ENCODE data around the gene PDE2A. TPM values are rescaled to one million over a fixed set of nuclear protein-coding genes. Genes with fewer than 3 reads are reported as not detected.

Gene PDE2A
- total RNA-seq, 5 donors from 2014 or later (not counting 1 experiment from before 2014, with no cell fraction given) = 1.1 to 6.1 (median 1.7) TPM

GRCh38 chr11:72614381-72614780 is 59.8 kb downstream of the PDE2A start:
- H3K4me1 ChIP-seq (ENCODE audit: control insufficient read depth in 1 of 2, extremely low read depth in 1 of 2, insufficient read depth in 2 of 2, low read length in 2 of 2) = peaks cover 0 to 8% of the 10 kb centered on the region in 2 experiments
- no peak for ATAC-seq (replicated peaks in 1 of 4)
- H3K36me3 ChIP-seq (ENCODE audit: control insufficient read depth in 2 of 2, extremely low read depth in 1 of 2, insufficient read depth in 1 of 2, low read length in 1 of 2) = no peaks in the 10 kb centered on the region
- no peaks in the 10 kb centered on the region for H3K36me3 Mint-ChIP-seq
- no peak overlapping the region for H3K4me3 ChIP-seq (ENCODE audit: control insufficient read depth in 1 of 2, extremely low read depth in 1 of 2, low read length in 1 of 2)
- peaks cover 0 to 64% of the 10 kb centered on the region in 2 experiments for H3K27me3 ChIP-seq (replicated peaks in 1 of 2; ENCODE audit: control insufficient read depth in 2 of 2, extremely low read depth in 1 of 2, insufficient read depth in 2 of 2, low read length in 1 of 2)
- no peak overlapping the region for H3K27ac Mint-ChIP-seq
- DNase-seq = no peak
- peaks cover 0 to 14% (median 3%) of the 10 kb centered on the region in 3 donors for H3K4me1 Mint-ChIP-seq
- no peak overlapping the region for H3K4me3 Mint-ChIP-seq
- H3K27me3 Mint-ChIP-seq = peaks cover 24 to 33% of the 10 kb centered on the region in 2 donors
- ChIA-PET CTCF (no interaction called here), POLR2A (no interaction called here)
- no peaks in the 10 kb centered on the region for H3K9me3 ChIP-seq
- 30% methylated on average over 2 of the region's 6 CpGs for WGBS (ENCODE audit: insufficient coverage)
- no peak overlapping the region for H3K27ac ChIP-seq (ENCODE audit: low read length)
- no peaks in the 10 kb centered on the region for H3K9me3 Mint-ChIP-seq

- Histone ChIP-seq H3K4me1 (ENCODE audit: control insufficient read depth in 1 of 2, extremely low read depth in 1 of 2, insufficient read depth in 2 of 2, low read length in 2 of 2) (peaks cover 0 to 7% of the 10 kb centered on the region in 2 experiments), H3K27me3 (replicated peaks in 1 of 2; ENCODE audit: control insufficient read depth in 2 of 2, extremely low read depth in 1 of 2, insufficient read depth in 2 of 2, low read length in 1 of 2) (peaks cover 0 to 67% of the 10 kb centered on the region in 2 experiments), H3K27ac (ENCODE audit: low read length) (no peak overlapping the region), H3K36me3 (ENCODE audit: control insufficient read depth in 2 of 2, extremely low read depth in 1 of 2, insufficient read depth in 1 of 2, low read length in 1 of 2) (no peaks in the 10 kb centered on the region), H3K9me3 (no peaks in the 10 kb centered on the region), H3K4me3 (ENCODE audit: control insufficient read depth in 1 of 2, extremely low read depth in 1 of 2, low read length in 1 of 2) (no peak overlapping the region)
- ChIA-PET CTCF (no interaction called here), POLR2A (no interaction called here)
- H3K4me3 Mint-ChIP-seq = no peak overlapping the region
- WGBS (ENCODE audit: insufficient coverage) = 52% methylated on average over 3 of the region's 7 CpGs
- DNase-seq (peak in 10 of 35 experiments; percentile 7 to 59 (median 18)), ATAC-seq (replicated peaks in 1 of 4) (peak in 1 of 4 experiments; percentile 44)
- no peaks in the 10 kb centered on the region for H3K9me3 Mint-ChIP-seq
- H3K36me3 Mint-ChIP-seq = no peaks in the 10 kb centered on the region
- peaks cover 24 to 33% of the 10 kb centered on the region in 2 donors for H3K27me3 Mint-ChIP-seq
- peaks cover 0 to 15% (median 3%) of the 10 kb centered on the region in 3 donors for H3K4me1 Mint-ChIP-seq
- H3K27ac Mint-ChIP-seq = no peak overlapping the region
Measured at GRCh38 chr11:72613977-72614376, 60.2 kb downstream of the PDE2A start.

- Mint-ChIP-seq H3K9me3 (no peaks in the 10 kb centered on the region), H3K36me3 (no peaks in the 10 kb centered on the region), H3K4me3 (no peak overlapping the region), H3K27ac (no peak overlapping the region), H3K27me3 (peaks cover 24 to 33% of the 10 kb centered on the region in 2 donors), H3K4me1 (peaks cover 0 to 15% (median 3%) of the 10 kb centered on the region in 3 donors)
- peaks cover 0 to 7% of the 10 kb centered on the region in 2 experiments for H3K4me1 ChIP-seq (ENCODE audit: control insufficient read depth in 1 of 2, extremely low read depth in 1 of 2, insufficient read depth in 2 of 2, low read length in 2 of 2)
- H3K36me3 ChIP-seq (ENCODE audit: control insufficient read depth in 2 of 2, extremely low read depth in 1 of 2, insufficient read depth in 1 of 2, low read length in 1 of 2) = no peaks in the 10 kb centered on the region
- ATAC-seq (replicated peaks in 1 of 4) (no peak), DNase-seq (no peak)
- no peak overlapping the region for H3K27ac ChIP-seq (ENCODE audit: low read length)
- POLR2A ChIA-PET = no interaction called here
- H3K9me3 ChIP-seq = no peaks in the 10 kb centered on the region
- CTCF ChIA-PET = no interaction called here
- WGBS (ENCODE audit: insufficient coverage) = 76% methylated on average over 9 of the region's 10 CpGs
- H3K4me3 ChIP-seq (ENCODE audit: control insufficient read depth in 1 of 2, extremely low read depth in 1 of 2, low read length in 1 of 2) = no peak overlapping the region
- H3K27me3 ChIP-seq (replicated peaks in 1 of 2; ENCODE audit: control insufficient read depth in 2 of 2, extremely low read depth in 1 of 2, insufficient read depth in 2 of 2, low read length in 1 of 2) = peaks cover 0 to 64% of the 10 kb centered on the region in 2 experiments
Measured at GRCh38 chr11:72613450-72613849, 60.8 kb downstream of the PDE2A start.

- ChIA-PET POLR2A (no interaction called here), CTCF (interaction anchor here (0.6 to 0.8 kb wide), 2 partner anchors 17 to 398 kb away, joined by 3 read pairs; no protein-coding TSS in a partner anchor)
- H3K27ac Mint-ChIP-seq = no peak overlapping the region
- no peak overlapping the region for H3K4me3 ChIP-seq (ENCODE audit: control insufficient read depth in 1 of 2, extremely low read depth in 1 of 2, low read length in 1 of 2)
- H3K4me1 Mint-ChIP-seq = peaks cover 0 to 15% (median 3%) of the 10 kb centered on the region in 3 donors
- peaks cover 0 to 74% of the 10 kb centered on the region in 2 experiments for H3K27me3 ChIP-seq (replicated peaks in 1 of 2; ENCODE audit: control insufficient read depth in 2 of 2, extremely low read depth in 1 of 2, insufficient read depth in 2 of 2, low read length in 1 of 2)
- ATAC-seq (replicated peaks in 1 of 4) (no peak), DNase-seq (no peak)
- no peaks in the 10 kb centered on the region for H3K36me3 ChIP-seq (ENCODE audit: control insufficient read depth in 2 of 2, extremely low read depth in 1 of 2, insufficient read depth in 1 of 2, low read length in 1 of 2)
- H3K4me1 ChIP-seq (ENCODE audit: control insufficient read depth in 1 of 2, extremely low read depth in 1 of 2, insufficient read depth in 2 of 2, low read length in 2 of 2) = peaks cover 0 to 7% of the 10 kb centered on the region in 2 experiments
- H3K4me3 Mint-ChIP-seq = no peak overlapping the region
- H3K27me3 Mint-ChIP-seq = peaks cover 13 to 45% of the 10 kb centered on the region in 2 donors
- H3K9me3 Mint-ChIP-seq = no peaks in the 10 kb centered on the region
- H3K9me3 ChIP-seq = no peaks in the 10 kb centered on the region
- no peaks in the 10 kb centered on the region for H3K36me3 Mint-ChIP-seq
- WGBS (ENCODE audit: insufficient coverage) = 70% methylated on average over 5 of the region's 8 CpGs
- no peak overlapping the region for H3K27ac ChIP-seq (ENCODE audit: low read length)
Measured at GRCh38 chr11:72609476-72609875, 64.7 kb downstream of the PDE2A start.

- no peak overlapping the region for H3K4me3 Mint-ChIP-seq
- ChIA-PET POLR2A (no interaction called here), CTCF (interaction anchor here (0.6 to 0.8 kb wide), 2 partner anchors 17 to 398 kb away, joined by 3 read pairs; no protein-coding TSS in a partner anchor)
- Histone ChIP-seq H3K4me3 (ENCODE audit: control insufficient read depth in 1 of 2, extremely low read depth in 1 of 2, low read length in 1 of 2) (no peak overlapping the region), H3K27ac (ENCODE audit: low read length) (no peak overlapping the region), H3K27me3 (replicated peaks in 1 of 2; ENCODE audit: control insufficient read depth in 2 of 2, extremely low read depth in 1 of 2, insufficient read depth in 2 of 2, low read length in 1 of 2) (peaks cover 0 to 71% of the 10 kb centered on the region in 2 experiments), H3K4me1 (ENCODE audit: control insufficient read depth in 1 of 2, extremely low read depth in 1 of 2, insufficient read depth in 2 of 2, low read length in 2 of 2) (peaks cover 0 to 4% of the 10 kb centered on the region in 2 experiments), H3K9me3 (no peaks in the 10 kb centered on the region), H3K36me3 (ENCODE audit: control insufficient read depth in 2 of 2, extremely low read depth in 1 of 2, insufficient read depth in 1 of 2, low read length in 1 of 2) (no peaks in the 10 kb centered on the region)
- no peak for ATAC-seq (replicated peaks in 1 of 4)
- DNase-seq = peak in 1 of 35 experiments; percentile 40
- H3K27ac Mint-ChIP-seq = no peak overlapping the region
- WGBS (ENCODE audit: insufficient coverage) = no CpG with 5 or more reads among the region's 4 CpGs
- H3K9me3 Mint-ChIP-seq = no peaks in the 10 kb centered on the region
- peaks cover 16 to 47% of the 10 kb centered on the region in 2 donors for H3K27me3 Mint-ChIP-seq
- peaks cover 0 to 13% (median 1%) of the 10 kb centered on the region in 3 donors for H3K4me1 Mint-ChIP-seq
- H3K36me3 Mint-ChIP-seq = no peaks in the 10 kb centered on the region
Measured at GRCh38 chr11:72609045-72609444, 65.2 kb downstream of the PDE2A start.

GRCh38 chr11:72607496-72607895 is 66.7 kb downstream of the PDE2A start:
- Histone ChIP-seq H3K36me3 (ENCODE audit: control insufficient read depth in 2 of 2, extremely low read depth in 1 of 2, insufficient read depth in 1 of 2, low read length in 1 of 2) (no peaks in the 10 kb centered on the region), H3K27ac (ENCODE audit: low read length) (no peak overlapping the region), H3K4me1 (ENCODE audit: control insufficient read depth in 1 of 2, extremely low read depth in 1 of 2, insufficient read depth in 2 of 2, low read length in 2 of 2) (no peaks in the 10 kb centered on the region), H3K27me3 (replicated peaks in 1 of 2; ENCODE audit: control insufficient read depth in 2 of 2, extremely low read depth in 1 of 2, insufficient read depth in 2 of 2, low read length in 1 of 2) (peaks cover 0 to 69% of the 10 kb centered on the region in 2 experiments), H3K4me3 (ENCODE audit: control insufficient read depth in 1 of 2, extremely low read depth in 1 of 2, low read length in 1 of 2) (no peak overlapping the region), H3K9me3 (no peaks in the 10 kb centered on the region)
- ChIA-PET POLR2A (no interaction called here), CTCF (no interaction called here)
- Mint-ChIP-seq H3K4me1 (peaks cover 0 to 6% (median 0%) of the 10 kb centered on the region in 3 donors), H3K27ac (no peak overlapping the region), H3K36me3 (no peaks in the 10 kb centered on the region), H3K9me3 (no peaks in the 10 kb centered on the region), H3K4me3 (no peak overlapping the region), H3K27me3 (peaks cover 11 to 38% of the 10 kb centered on the region in 2 donors)
- no peak for ATAC-seq (replicated peaks in 1 of 4)
- 40% methylated on average over 1 of the region's 2 CpGs for WGBS (ENCODE audit: insufficient coverage)
- no peak for DNase-seq
